ENCODE results near the gene ARHGEF11.

ARHGEF11 gene

GRCh38 chr1:156995412-156995811 is 50.1 kb downstream of the ARHGEF11 start:
- H2AFZ ChIP-seq (ENCODE audit: low read length), result no peak overlapping the region
- no peaks in the 10 kb centered on the region for H3K9me3 ChIP-seq (ENCODE audit: insufficient read depth, low read depth, low read length)
- H3F3A ChIP-seq (ENCODE audit: low read depth), result no peaks in the 10 kb centered on the region
- no peak overlapping the region for H3K4me3 ChIP-seq (ENCODE audit: low read length, poor library complexity, severe bottlenecking)
- H3K4me1 ChIP-seq (ENCODE audit: insufficient read depth, low read length, poor library complexity, severe bottlenecking), result no peaks in the 10 kb centered on the region
- no peaks in the 10 kb centered on the region for H3K9me2 ChIP-seq (replicated peaks; ENCODE audit: low read depth, low read length)
- H3K36me3 ChIP-seq (ENCODE audit: insufficient read depth, low read length), result no peaks in the 10 kb centered on the region
- H4K20me1 ChIP-seq (ENCODE audit: insufficient read depth, low read length, poor library complexity, severe bottlenecking), result no peaks in the 10 kb centered on the region
- TF ChIP-seq CTCF (conservative IDR thresholded peaks at IDR 0.05; ENCODE audit: low read length) (no peak), EZH2phosphoT487 (IDR thresholded peaks at IDR 0.05; ENCODE audit: borderline replicate concordance) (no peak)
- no peaks in the 10 kb centered on the region for H3K79me2 ChIP-seq (ENCODE audit: insufficient read depth, low read length)
- no peak overlapping the region for H3K4me2 ChIP-seq (ENCODE audit: low read depth, low read length, poor library complexity, severe bottlenecking)
- H3K27me3 ChIP-seq (ENCODE audit: insufficient read depth, low read length, poor library complexity, severe bottlenecking), result no peaks in the 10 kb centered on the region
- no peak overlapping the region for H3K9ac ChIP-seq (ENCODE audit: low read depth, low read length, poor library complexity, severe bottlenecking)

GRCh38 chr1:156994277-156994676 is 51.3 kb downstream of the ARHGEF11 start:
- Histone ChIP-seq H3K27me3 (ENCODE audit: insufficient read depth, low read length, poor library complexity, severe bottlenecking) (no peaks in the 10 kb centered on the region), H3K36me3 (ENCODE audit: insufficient read depth, low read length) (no peaks in the 10 kb centered on the region), H3K79me2 (ENCODE audit: insufficient read depth, low read length) (no peaks in the 10 kb centered on the region), H3K9ac (ENCODE audit: low read depth, low read length, poor library complexity, severe bottlenecking) (no peak overlapping the region), H3K4me2 (ENCODE audit: low read depth, low read length, poor library complexity, severe bottlenecking) (no peak overlapping the region), H3K4me1 (ENCODE audit: insufficient read depth, low read length, poor library complexity, severe bottlenecking) (no peaks in the 10 kb centered on the region), H4K20me1 (ENCODE audit: insufficient read depth, low read length, poor library complexity, severe bottlenecking) (no peaks in the 10 kb centered on the region), H3F3A (ENCODE audit: low read depth) (no peaks in the 10 kb centered on the region), H2AFZ (ENCODE audit: low read length) (no peak overlapping the region), H3K4me3 (ENCODE audit: low read length, poor library complexity, severe bottlenecking) (no peak overlapping the region), H3K9me2 (replicated peaks; ENCODE audit: low read depth, low read length) (no peaks in the 10 kb centered on the region), H3K9me3 (ENCODE audit: insufficient read depth, low read depth, low read length) (no peaks in the 10 kb centered on the region)
- TF ChIP-seq EZH2phosphoT487 (IDR thresholded peaks at IDR 0.05; ENCODE audit: borderline replicate concordance), result no peak
- no peak for TF ChIP-seq CTCF (conservative IDR thresholded peaks at IDR 0.05; ENCODE audit: low read length)

- no peak for TF ChIP-seq EZH2phosphoT487 (IDR thresholded peaks at IDR 0.05; ENCODE audit: borderline replicate concordance)
- no peak for TF ChIP-seq CTCF (conservative IDR thresholded peaks at IDR 0.05; ENCODE audit: low read length)
- no peaks in the 10 kb centered on the region for H3K79me2 ChIP-seq (ENCODE audit: insufficient read depth, low read length)
- no peak overlapping the region for H3K9ac ChIP-seq (ENCODE audit: low read depth, low read length, poor library complexity, severe bottlenecking)
- no peak overlapping the region for H3K4me2 ChIP-seq (ENCODE audit: low read depth, low read length, poor library complexity, severe bottlenecking)
- H3F3A ChIP-seq (ENCODE audit: low read depth), result no peaks in the 10 kb centered on the region
- no peaks in the 10 kb centered on the region for H4K20me1 ChIP-seq (ENCODE audit: insufficient read depth, low read length, poor library complexity, severe bottlenecking)
- H3K36me3 ChIP-seq (ENCODE audit: insufficient read depth, low read length), result no peaks in the 10 kb centered on the region
- no peaks in the 10 kb centered on the region for H3K9me2 ChIP-seq (replicated peaks; ENCODE audit: low read depth, low read length)
- H3K4me1 ChIP-seq (ENCODE audit: insufficient read depth, low read length, poor library complexity, severe bottlenecking), result no peaks in the 10 kb centered on the region
- H3K4me3 ChIP-seq (ENCODE audit: low read length, poor library complexity, severe bottlenecking), result no peak overlapping the region
- H3K27me3 ChIP-seq (ENCODE audit: insufficient read depth, low read length, poor library complexity, severe bottlenecking), result no peaks in the 10 kb centered on the region
- no peaks in the 10 kb centered on the region for H3K9me3 ChIP-seq (ENCODE audit: insufficient read depth, low read depth, low read length)
- no peak overlapping the region for H2AFZ ChIP-seq (ENCODE audit: low read length)
These were observed 52.0 kb downstream of the ARHGEF11 start for GRCh38 chr1:156993426-156994147.
